Measurements from ENCODE around the gene CXXC1.
"Not testable (repeated sequence)": the region's sequence is repeated elsewhere in the genome, so short reads cannot be mapped to it uniquely, and the experiment has no call there.

CXXC1 gene

DNA sequence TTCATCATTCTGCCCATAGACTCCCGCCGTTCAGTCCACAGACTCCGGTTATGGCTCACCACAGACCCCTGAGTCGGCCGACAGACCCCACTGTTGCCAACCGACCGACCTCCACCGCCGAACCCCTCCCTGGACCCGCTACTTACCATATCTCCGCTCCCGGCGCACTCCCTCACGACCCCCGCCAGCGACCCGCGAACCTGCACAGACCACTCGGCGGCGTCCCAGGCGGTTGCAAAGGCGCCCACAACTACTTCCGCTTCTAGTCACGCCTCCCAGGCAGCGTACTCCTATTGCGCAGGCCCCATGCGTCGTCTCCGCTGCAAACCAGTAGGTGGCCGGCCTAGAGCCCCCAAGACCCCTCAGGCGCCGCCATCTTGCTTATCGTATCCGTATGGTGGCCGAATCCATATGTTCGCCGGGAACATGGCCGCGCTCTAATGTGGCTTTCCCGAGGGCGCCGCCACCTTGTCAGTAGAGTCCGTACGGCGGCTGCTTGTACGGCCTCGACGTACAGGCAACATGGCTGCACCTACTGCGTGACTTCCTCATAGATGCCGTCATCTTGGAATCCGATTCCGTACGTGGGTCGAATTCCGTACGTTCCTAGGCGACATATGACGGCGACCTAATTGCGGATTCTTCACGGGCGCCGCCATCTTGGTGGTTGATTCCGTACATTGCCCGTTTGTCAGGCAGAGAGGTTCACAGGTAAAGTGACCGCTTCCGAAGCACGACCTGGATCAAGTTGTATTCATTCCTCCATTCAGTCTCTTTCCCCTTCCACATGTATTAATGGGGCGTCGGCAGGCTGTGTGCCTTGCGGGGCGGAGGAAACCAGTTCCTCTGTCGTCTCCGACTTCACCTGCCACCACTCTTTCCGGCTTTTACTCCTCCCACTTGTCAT is at the start of gene CXXC1:
Gene CXXC1 (minus strand): TSS at position 252 of the 907 bp plus-strand sequence. CDS start 103 bp downstream, at position 149.
- peak; percentile 92 to 96 (median 96) for DNase-seq

GRCh38 chr18:50334546-50335152 is 47.2 kb upstream of the CXXC1 start:
- DNase-seq = no peak

DNA sequence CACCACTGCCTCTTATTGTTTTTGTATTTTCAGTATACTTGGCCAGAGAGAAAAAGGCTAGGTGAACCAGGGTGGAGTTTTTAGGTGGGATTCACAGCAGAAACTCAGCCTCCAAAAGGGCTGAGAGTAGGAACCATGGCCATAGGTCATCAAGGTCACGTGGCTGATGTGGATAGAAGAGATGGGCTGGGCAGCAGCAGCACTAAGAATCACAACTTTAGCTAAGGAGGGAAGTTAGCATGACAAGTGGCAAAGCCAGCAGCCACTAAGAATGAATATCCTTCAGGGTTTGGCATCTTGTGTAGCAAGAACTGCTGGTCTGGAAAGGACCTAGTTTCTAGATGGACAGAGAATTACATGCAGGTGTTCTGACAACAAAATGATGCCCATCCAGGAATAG is 44.2 kb upstream of the CXXC1 start:
- no peak for DNase-seq

DNA sequence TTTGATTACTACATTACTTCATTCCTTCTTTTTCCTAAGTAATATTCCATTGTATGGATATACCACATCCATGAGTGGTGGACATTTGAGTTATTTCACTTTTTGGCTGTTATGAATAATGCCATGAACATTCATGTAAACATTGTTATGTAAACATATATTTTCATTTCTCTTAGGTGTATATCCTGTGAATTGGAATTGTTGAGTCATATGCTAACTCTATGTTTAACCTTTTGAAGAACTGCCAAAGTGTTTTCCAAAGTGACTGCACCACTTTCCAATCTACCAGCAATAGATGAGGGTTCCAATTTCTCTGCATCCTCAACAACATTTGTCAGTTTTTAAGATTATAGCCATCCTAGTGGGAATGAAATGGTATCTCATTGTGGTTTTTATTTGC is 42.7 kb upstream of the CXXC1 start:
- no peak for DNase-seq

DNA sequence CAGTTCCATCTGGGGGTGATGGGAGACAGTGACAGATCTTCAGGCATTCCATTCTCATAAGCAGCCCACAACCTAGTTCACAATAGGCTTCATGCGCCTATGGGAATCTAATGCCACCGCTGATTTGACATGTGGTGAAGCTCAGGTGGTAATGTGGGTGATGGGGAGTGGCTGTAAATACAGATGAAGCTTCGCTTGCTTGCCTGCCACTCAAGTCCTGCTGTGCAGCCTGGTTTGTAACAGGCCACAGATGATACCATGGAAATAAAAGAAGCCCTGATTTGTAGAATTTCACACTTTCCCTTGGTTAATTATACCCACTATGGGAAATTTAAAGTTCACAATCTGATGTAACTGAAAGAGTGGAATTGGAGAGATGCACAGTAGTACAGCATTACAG is 40.5 kb upstream of the CXXC1 start:
- DNase-seq = no peak

GRCh38 chr18:50320719-50321118 is 33.2 kb upstream of the CXXC1 start:
- DNase-seq = no peak

GRCh38 chr18:50315100-50315871 is 27.8 kb upstream of the CXXC1 start:
- DNase-seq = no peak

- DNase-seq = no peak
Observed at GRCh38 chr18:50313873-50314460, 26.5 kb upstream of the CXXC1 start.

DNA sequence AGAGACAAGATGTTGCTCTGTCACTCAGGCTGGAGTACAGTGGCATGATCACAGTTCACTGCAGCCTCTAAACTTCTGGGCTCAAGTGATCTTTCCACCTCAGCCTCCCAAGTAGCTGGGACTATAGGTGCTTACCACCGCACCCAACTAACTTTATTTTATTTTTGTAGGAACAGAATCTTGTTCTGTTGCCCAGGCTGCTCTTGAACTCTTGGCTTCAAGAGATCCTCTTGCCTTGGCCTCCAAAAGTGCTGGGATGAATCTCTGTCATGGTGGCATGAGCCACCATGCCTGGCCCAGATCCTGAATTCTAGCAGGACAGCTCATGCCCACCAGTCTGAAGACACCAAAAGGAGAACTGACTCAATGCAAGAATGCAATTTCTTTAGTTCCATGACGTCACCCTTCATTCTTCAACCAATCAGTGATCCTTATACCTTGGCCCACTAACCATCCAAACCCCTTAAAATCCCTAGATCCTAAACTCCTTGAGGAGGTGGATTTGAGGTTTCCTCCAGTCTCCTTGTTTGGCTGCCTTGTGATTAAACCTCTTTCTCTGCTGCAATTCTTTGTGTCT is 25.6 kb upstream of the CXXC1 start:
- DNase-seq = no peak

DNA sequence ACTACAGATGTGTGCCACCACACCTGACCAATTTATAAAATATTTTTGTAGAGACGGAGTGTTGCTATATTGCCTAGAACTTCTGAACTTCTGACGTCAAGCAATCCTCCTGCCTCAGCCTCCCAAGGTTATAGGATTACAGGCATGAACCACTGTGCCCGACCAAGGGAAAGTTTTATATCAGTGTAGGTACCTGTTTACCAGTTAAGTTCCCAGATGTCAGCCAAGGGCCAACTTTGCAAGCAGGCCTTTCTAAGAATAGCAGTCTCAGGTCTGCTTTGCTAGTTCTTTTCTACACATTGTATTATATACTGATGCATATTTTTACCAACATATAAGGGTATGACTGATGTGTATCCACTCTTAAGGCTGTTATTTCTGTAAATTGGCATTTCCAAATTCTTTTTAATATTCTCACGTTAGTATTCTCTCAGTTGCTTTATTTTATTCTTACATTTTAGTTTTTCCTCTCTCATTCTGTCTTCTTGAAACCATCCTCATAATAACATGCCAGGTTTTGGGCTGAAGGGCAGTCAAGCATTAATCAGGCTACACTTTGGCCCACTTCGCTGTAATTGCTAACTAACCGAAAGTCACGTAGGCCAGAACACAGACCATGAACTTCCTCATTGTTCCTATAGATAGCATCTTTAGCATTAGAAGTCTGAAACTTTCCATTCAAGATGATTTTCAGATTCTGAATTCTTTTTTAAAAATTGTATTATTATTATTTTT is 25.0 kb upstream of the CXXC1 start:
- DNase-seq = no peak

DNA sequence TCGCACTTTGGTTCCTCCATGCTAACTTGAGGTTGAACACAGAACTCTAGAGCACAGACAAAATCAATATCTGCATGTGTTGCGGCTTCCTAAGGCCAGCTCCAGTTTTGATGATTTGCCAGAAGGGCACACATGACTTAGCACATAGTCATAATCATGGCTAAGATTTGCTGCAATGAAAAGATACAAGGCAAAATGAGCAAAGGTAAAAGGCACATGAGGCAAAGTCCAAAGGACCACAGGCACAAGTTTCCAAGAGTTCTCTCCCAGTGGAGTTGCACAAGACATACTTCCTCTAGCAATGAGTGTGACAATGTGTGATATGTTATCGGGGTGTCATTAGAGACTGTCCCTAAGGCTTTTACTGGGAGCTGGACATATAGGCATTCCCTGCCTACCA is 24.2 kb upstream of the CXXC1 start:
- no peak for DNase-seq

- no peak for DNase-seq
Observed at GRCh38 chr18:50310080-50310479, 22.6 kb upstream of the CXXC1 start.

GRCh38 chr18:50308851-50309250 is 21.4 kb upstream of the CXXC1 start:
- DNase-seq = not testable (repeated sequence)

- peak; percentile 67 to 79 (median 78) for DNase-seq
Observed at GRCh38 chr18:50307738-50308470, 20.4 kb upstream of the CXXC1 start.

DNA sequence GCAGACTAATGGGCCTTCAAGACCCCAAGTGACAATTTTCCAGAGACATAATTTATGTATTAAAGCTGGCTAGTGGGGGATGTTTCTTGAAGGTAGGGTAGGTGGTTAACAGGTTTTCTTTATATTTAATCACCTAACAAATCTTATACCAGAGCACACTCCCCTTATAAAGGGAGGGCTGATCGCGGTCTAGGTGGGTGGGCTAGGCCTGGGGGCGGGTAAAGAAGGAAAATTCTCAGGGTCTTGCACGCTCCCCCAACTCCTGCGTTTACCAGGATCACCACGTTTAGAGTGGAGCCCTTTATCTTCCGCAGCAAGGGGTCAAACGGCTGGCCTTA is 19.9 kb upstream of the CXXC1 start:
- DNase-seq = no peak

- DNase-seq = no peak
Observed at GRCh38 chr18:50306944-50307343, 19.5 kb upstream of the CXXC1 start.

DNA sequence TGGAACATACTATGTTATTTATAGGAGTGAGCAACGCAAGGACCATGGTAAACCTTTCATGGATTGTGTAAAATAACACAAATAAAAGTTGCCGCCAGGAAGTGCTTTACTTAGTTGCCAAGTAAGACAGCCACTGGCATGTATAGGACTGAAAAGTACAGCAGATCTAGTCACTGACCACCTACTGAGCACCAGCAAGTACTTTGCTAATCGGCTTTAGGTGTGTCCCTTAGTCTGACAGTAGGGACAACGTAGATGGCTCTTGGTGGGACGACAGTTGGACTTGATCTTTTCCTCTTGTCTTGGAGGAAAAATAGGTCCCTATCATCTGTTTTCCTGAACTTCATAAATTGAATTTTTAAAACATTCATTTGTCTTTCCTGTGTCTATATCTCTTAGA is 13.6 kb upstream of the CXXC1 start:
- no peak for DNase-seq

DNA sequence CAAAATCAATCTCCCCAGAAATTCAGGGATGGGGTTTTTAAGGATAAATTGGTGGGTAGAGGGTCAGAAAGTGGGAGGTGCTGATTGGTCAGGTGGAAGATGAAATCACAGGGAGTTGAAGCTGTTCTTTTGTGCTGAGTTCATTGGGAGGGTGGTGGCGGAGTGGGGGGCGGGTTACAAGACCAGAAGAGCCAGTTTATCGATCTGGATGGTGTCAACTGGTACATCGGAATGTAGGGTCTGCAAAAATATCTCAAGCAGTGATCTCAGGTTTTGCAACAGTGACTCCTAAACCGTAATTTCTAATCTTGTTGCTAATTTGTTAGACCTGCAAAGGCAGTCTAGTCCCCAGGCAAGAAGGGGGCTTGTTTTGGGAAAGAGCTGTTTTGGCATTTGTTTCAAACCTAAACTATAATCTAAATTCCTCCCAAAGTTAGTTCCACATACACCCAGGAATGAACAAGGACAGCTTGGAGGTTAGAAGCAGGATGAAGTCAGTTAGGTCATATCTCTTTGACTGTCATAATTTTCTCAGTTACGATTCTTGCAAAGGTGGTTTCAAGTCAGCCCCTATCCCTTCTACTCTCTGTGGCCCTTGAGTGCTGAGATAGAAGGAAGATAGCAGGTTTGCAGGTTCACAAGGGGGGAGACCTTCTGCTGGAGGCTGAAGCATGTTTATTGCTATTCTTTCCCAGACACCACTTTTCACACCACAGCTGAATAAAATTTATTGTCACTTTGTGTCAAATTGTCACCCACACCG is 12.3 kb upstream of the CXXC1 start:
- DNase-seq = no peak

GRCh38 chr18:50298443-50299284 is 11.2 kb upstream of the CXXC1 start:
- DNase-seq = no peak

Measured in activated CD4-positive, CD25-positive, alpha-beta regulatory T cell (primary cell).